NCI-H2107 treated with DMSO at 0.1 percent for 48 hours (cell line): Measurements from ENCODE around the gene CCDC178.
"Not testable (repeated sequence)": the region's sequence is repeated elsewhere in the genome, so short reads cannot be mapped to it uniquely, and the experiment has no call there.

ENCODE experiments used
- DNase-seq: peaks from one replicate; lab custom pipeline; 2025; ENCODE audit not compliant: unreplicated experiment; lab: John Stamatoyannopoulos, UW

CCDC178 gene

GRCh38 chr18:33014060-33014796, 426.3 kb downstream of the CCDC178 start:
- no peak for DNase-seq

- no peak for DNase-seq
These were observed 430.4 kb downstream of the CCDC178 start for GRCh38 chr18:33010149-33010548.

GRCh38 chr18:32998921-32999320, 441.6 kb downstream of the CCDC178 start:
- no peak for DNase-seq

- no peak for DNase-seq
These were observed 442.2 kb downstream of the CCDC178 start for GRCh38 chr18:32998285-32998684.

- DNase-seq = no peak
These were observed 456.8 kb downstream of the CCDC178 start for GRCh38 chr18:32983721-32984120.

- DNase-seq = no peak
These were observed 459.6 kb downstream of the CCDC178 start for GRCh38 chr18:32980896-32981295.

GRCh38 chr18:32975501-32975900, 465.0 kb downstream of the CCDC178 start:
- no peak for DNase-seq

- DNase-seq = no peak
These were observed 465.4 kb downstream of the CCDC178 start for GRCh38 chr18:32975163-32975436.

- DNase-seq = peak; percentile 3
These were observed 465.9 kb downstream of the CCDC178 start for GRCh38 chr18:32974421-32975162.

- no peak for DNase-seq
These were observed 472.3 kb downstream of the CCDC178 start for GRCh38 chr18:32968248-32968647.

GRCh38 chr18:32966141-32966540, 474.4 kb downstream of the CCDC178 start:
- DNase-seq = no peak

GRCh38 chr18:32961538-32961937, 479.0 kb downstream of the CCDC178 start:
- no peak for DNase-seq

- no peak for DNase-seq
These were observed 481.8 kb downstream of the CCDC178 start for GRCh38 chr18:32958746-32959145.

- DNase-seq = no peak
These were observed 483.8 kb downstream of the CCDC178 start for GRCh38 chr18:32956591-32957315.

GRCh38 chr18:32952318-32952717, 488.2 kb downstream of the CCDC178 start:
- not testable (repeated sequence) for DNase-seq

GRCh38 chr18:32937597-32937996, 502.9 kb downstream of the CCDC178 start:
- DNase-seq = peak; percentile 53

- DNase-seq = no peak
These were observed 503.5 kb downstream of the CCDC178 start for GRCh38 chr18:32937066-32937465.

GRCh38 chr18:32934201-32934600, 506.3 kb downstream of the CCDC178 start:
- DNase-seq = no peak

- peak; percentile 18 for DNase-seq
These were observed 509.7 kb downstream of the CCDC178 start for GRCh38 chr18:32930695-32931301.

- no peak for DNase-seq
These were observed 511.3 kb downstream of the CCDC178 start for GRCh38 chr18:32929213-32929612.

GRCh38 chr18:32922951-32923430, 517.5 kb downstream of the CCDC178 start:
- DNase-seq = no peak
